Fibroblast of lung (primary cell): ENCODE data around the gene SSB. TPM values are rescaled to one million over a fixed set of nuclear protein-coding genes. Genes with fewer than 3 reads are reported as not detected.
"Not testable (repeated sequence)": the region's sequence is repeated elsewhere in the genome, so short reads cannot be mapped to it uniquely, and the experiment has no call there.

Experiments
- DNase-seq, 2 donors: peaks; one replicate each; pipeline versions ENCODE4 v3.0.0 to v3.0.0-alpha.2; 2010; ENCODE audit warnings: low read depth in 2 of 2
- H2AFZ ChIP-seq: 2 replicates; pipeline ENCODE4 v1.5.1; 2012; ENCODE audit warnings: low read length, control low read depth, inconsistent platforms
- H3K27ac ChIP-seq: 2 replicates; pipeline ENCODE4 v1.5.1; 2011; ENCODE audit warnings: low read length, control low read depth; ENCODE audit not compliant: insufficient read depth
- H3K27me3 ChIP-seq: 2 replicates; pipeline ENCODE4 v1.5.1; 2011; ENCODE audit warnings: mild to moderate bottlenecking, low read length; ENCODE audit not compliant: control insufficient read depth, insufficient read depth
- H3K36me3 ChIP-seq: 2 replicates; pipeline ENCODE4 v1.5.1; 2011; ENCODE audit warnings: low read length; ENCODE audit not compliant: control insufficient read depth, insufficient read depth
- H3K4me1 ChIP-seq: 2 replicates; pipeline ENCODE4 v1.5.1; 2011; ENCODE audit warnings: low read length; ENCODE audit not compliant: control insufficient read depth, insufficient read depth; ENCODE audit errors: extremely low read depth
- H3K4me2 ChIP-seq: 2 replicates; pipeline ENCODE4 v1.5.1; 2011; ENCODE audit warnings: low read length, control low read depth; ENCODE audit not compliant: insufficient read depth; ENCODE audit errors: extremely low read depth
- H3K4me3 ChIP-seq, 4 experiments: fragments of 200-600 bp in 1 of 4; sonication (generic) in 1 of 4; replicated peaks in 1 of 4; 2 replicates each; pipeline ENCODE4 v1.5.1; 2011 to 2016; ENCODE audit warnings: low read length in 4 of 4, low read depth in 3 of 4, mild to moderate bottlenecking in 3 of 4, control low read depth in 2 of 4, inconsistent platforms in 1 of 4, mixed read lengths in 1 of 4; ENCODE audit not compliant: insufficient read depth in 1 of 4; ENCODE audit errors: control extremely low read depth in 1 of 4
- H3K79me2 ChIP-seq: 2 replicates; pipeline ENCODE4 v1.5.1; 2012; ENCODE audit warnings: mild to moderate bottlenecking, low read length, inconsistent platforms; ENCODE audit not compliant: control insufficient read depth, insufficient read depth
- H3K9ac ChIP-seq: 2 replicates; pipeline ENCODE4 v1.5.1; 2011; ENCODE audit warnings: mild to moderate bottlenecking, low read length, control low read depth; ENCODE audit not compliant: insufficient read depth
- H3K9me3 ChIP-seq: 2 replicates; pipeline ENCODE4 v1.5.1; 2012; ENCODE audit warnings: low read depth, low read length; ENCODE audit not compliant: control insufficient read depth, insufficient read depth
- H4K20me1 ChIP-seq: 2 replicates; pipeline ENCODE4 v1.5.1; 2011; ENCODE audit warnings: low read length; ENCODE audit not compliant: control insufficient read depth, insufficient read depth; ENCODE audit errors: extremely low read depth
- CTCF ChIP-seq, 2 donors: IDR thresholded peaks in 1 of 2; conservative IDR thresholded peaks in 1 of 2; 1 replicate in 1 of 2; 2 replicates in 1 of 2; pipeline ENCODE4 v1.5.1; 2011 to 2012; ENCODE audit warnings: low read length in 2 of 2, control low read depth in 1 of 2, inconsistent platforms in 1 of 2, low read depth in 1 of 2, mild to moderate bottlenecking in 1 of 2
- EZH2 ChIP-seq: IDR thresholded peaks from 2 replicates; pipeline ENCODE4 v1.5.1; 2012; ENCODE audit warnings: low read length, control low read depth, mild to moderate bottlenecking; ENCODE audit errors: missing control alignments
- polyA plus RNA-seq, 2 donors: library from polyadenylated mRNA; depleted of rRNA in 1 of 2; stranded (reverse) in 1 of 2; unstranded in 1 of 2; fragments of >200 nt; gene quantifications; 2 replicates each; pipeline ENCODE4 v1.2.1, GENCODE V29; 2011 to 2012; ENCODE audit warnings: missing spikeins in 1 of 2
- total RNA-seq: library from RNA; depleted of rRNA; stranded (reverse); fragments of >200 nt; gene quantifications from 2 replicates; pipeline ENCODE4 v1.2.1, GENCODE V29; 2014

The SSB gene
- total and polyA plus RNA-seq, 2 donors (not counting 1 experiment from before 2014, with no cell fraction given) = 83.6 to 138 TPM

- DNase-seq = no peak
- Histone ChIP-seq H4K20me1 (no peaks in the 10 kb centered on the region), H3K4me1 (no peaks in the 10 kb centered on the region), H3K9ac (no peak overlapping the region), H3K9me3 (no peaks in the 10 kb centered on the region), H2AFZ (no peak overlapping the region), H3K36me3 (no peaks in the 10 kb centered on the region), H3K27me3 (no peaks in the 10 kb centered on the region), H3K79me2 (no peaks in the 10 kb centered on the region), H3K27ac (no peak overlapping the region), H3K4me3 (no peak overlapping the region), H3K4me2 (no peak overlapping the region)
- TF ChIP-seq CTCF (conservative IDR thresholded peaks at IDR 0.05 in 1 of 2, IDR thresholded peaks at IDR 0.05 in 1 of 2; ENCODE audit: low read depth in 1 of 2, low read length in 2 of 2) = no peak
- no peak for TF ChIP-seq EZH2
Measured at GRCh38 chr2:169759987-169760386, 38.7 kb upstream of the SSB start.

- not testable (repeated sequence) for H3K79me2 ChIP-seq
Measured at GRCh38 chr2:169760798-169761197, 37.9 kb upstream of the SSB start.

GRCh38 chr2:169761251-169761969 is 37.3 kb upstream of the SSB start:
- no peaks in the 10 kb centered on the region for H4K20me1 ChIP-seq
- no peak overlapping the region for H3K4me3 ChIP-seq
- H3K4me1 ChIP-seq = no peaks in the 10 kb centered on the region
- DNase-seq = no peak
- H3K9me3 ChIP-seq = no peaks in the 10 kb centered on the region
- H3K36me3 ChIP-seq = no peaks in the 10 kb centered on the region
- no peak overlapping the region for H3K9ac ChIP-seq
- H3K4me2 ChIP-seq = no peak overlapping the region
- H3K79me2 ChIP-seq = no peaks in the 10 kb centered on the region
- no peak overlapping the region for H2AFZ ChIP-seq
- no peak overlapping the region for H3K27ac ChIP-seq
- TF ChIP-seq CTCF (conservative IDR thresholded peaks at IDR 0.05 in 1 of 2, IDR thresholded peaks at IDR 0.05 in 1 of 2; ENCODE audit: low read depth in 1 of 2, low read length in 2 of 2) (no peak), EZH2 (no peak)
- H3K27me3 ChIP-seq = no peaks in the 10 kb centered on the region

More at GRCh38 chr2:169760798-169761197, 37.9 kb upstream of the SSB start:
- H3K4me1 ChIP-seq, H4K20me1 ChIP-seq, H3K9me3 ChIP-seq, DNase-seq, H2AFZ ChIP-seq, H3K4me2 ChIP-seq, H3K4me3 ChIP-seq, H3K27me3 ChIP-seq, H3K27ac ChIP-seq, H3K9ac ChIP-seq, H3K36me3 ChIP-seq: not testable (repeated sequence)
